Neural progenitor cell (in vitro differentiated cells): ENCODE measurements around the gene NR3C2.

Experiments used
- CTCF ChIP-seq: fragments of 200-600 bp; sonication (generic); IDR thresholded peaks from 2 replicates; pipeline ENCODE4 v1.5.1; 2017; ENCODE audit warnings: antibody characterized with exemption, mild to moderate bottlenecking
- EZH2 ChIP-seq: fragments of 200-600 bp; sonication (generic); IDR thresholded peaks from 2 replicates; pipeline ENCODE4 v1.6.1; 2017; ENCODE audit warnings: antibody characterized with exemption, mild to moderate bottlenecking, moderate library complexity
- EZH2phosphoT487 ChIP-seq: fragments of 200-600 bp; sonication (generic); IDR thresholded peaks from 2 replicates; pipeline ENCODE4 v1.6.1; 2017; ENCODE audit warnings: antibody characterized with exemption

- no peak for TF ChIP-seq CTCF
- no peak for TF ChIP-seq EZH2
- TF ChIP-seq EZH2phosphoT487, result no peak
Measured at GRCh38 chr4:148344941-148345340, 97.3 kb downstream of the NR3C2 start.
